SK-N-SH treated with all-trans-retinoic acid at 6 μM for 48 hours (cell line): ENCODE data around the gene LRMDA.

Experiments
- ATAC-seq: fragments of 200-7000 bp; cut with Tn5 transposase; 3 replicates; pipeline ENCODE4 v1.9.1; 2020; ENCODE audit warnings: mild to moderate bottlenecking, moderate library complexity
- ARNTL ChIP-seq: fragments of 450-650 bp; formaldehyde crosslinking; IDR thresholded peaks from 2 replicates; pipeline ENCODE4 v1.5.0; 2020; ENCODE audit warnings: low read depth, mild to moderate bottlenecking, moderate library complexity, borderline replicate concordance
- BACH2 ChIP-seq: fragments of 250-450 bp; sonication (Bioruptor Pico); IDR thresholded peaks from 2 replicates; pipeline ENCODE4 v1.9.0; 2021; ENCODE audit warnings: mild to moderate bottlenecking, borderline replicate concordance
- CSDC2 ChIP-seq: fragments of 250-450 bp; sonication (Bioruptor Pico); IDR thresholded peaks from 2 replicates; pipeline ENCODE4 v1.5.0; 2020; ENCODE audit warnings: mild to moderate bottlenecking, moderate library complexity
- CSRNP3 ChIP-seq: fragments of 250-450 bp; sonication (Bioruptor Pico); IDR thresholded peaks from 2 replicates; pipeline ENCODE4 v1.5.1; 2021; ENCODE audit warnings: mild to moderate bottlenecking, moderate library complexity
- ESRRG ChIP-seq: fragments of 250-450 bp; sonication (Bioruptor Pico); IDR thresholded peaks from 2 replicates; pipeline ENCODE4 v1.6.1; 2021; ENCODE audit warnings: mild to moderate bottlenecking
- GLIS3 ChIP-seq: fragments of 250-450 bp; sonication (Bioruptor Pico); IDR thresholded peaks from 2 replicates; pipeline ENCODE4 v1.5.0; 2020; ENCODE audit warnings: mild to moderate bottlenecking, moderate library complexity
- ISL1 ChIP-seq: fragments of 250-450 bp; sonication (Bioruptor Pico); IDR thresholded peaks from 2 replicates; pipeline ENCODE4 v2.1.2; 2022; ENCODE audit warnings: mild to moderate bottlenecking, moderate library complexity
- OSR1 ChIP-seq: fragments of 250-450 bp; sonication (Bioruptor Pico); IDR thresholded peaks from 2 replicates; pipeline ENCODE4 v1.8.0; 2022; ENCODE audit warnings: moderate library complexity, mild to moderate bottlenecking, inconsistent platforms
- PPARA ChIP-seq: fragments of 250-450 bp; sonication (Bioruptor Pico); IDR thresholded peaks from 2 replicates; pipeline ENCODE4 v1.5.0; 2020; ENCODE audit warnings: mild to moderate bottlenecking, borderline replicate concordance
- RARB ChIP-seq: fragments of 250-450 bp; sonication (Bioruptor Pico); IDR thresholded peaks from 2 replicates; pipeline ENCODE4 v1.8.0; 2021; ENCODE audit warnings: mild to moderate bottlenecking, moderate library complexity
- SNAI2 ChIP-seq: fragments of 250-450 bp; sonication (Bioruptor Pico); IDR thresholded peaks from 2 replicates; pipeline ENCODE4 v1.5.0; 2020; ENCODE audit warnings: mild to moderate bottlenecking, moderate library complexity
- TCF4 ChIP-seq: fragments of 250-450 bp; sonication (Bioruptor Pico); IDR thresholded peaks from 2 replicates; pipeline ENCODE4 v1.8.0; 2021; ENCODE audit warnings: mild to moderate bottlenecking, moderate library complexity, borderline replicate concordance
- ZC3H10 ChIP-seq: fragments of 250-450 bp; sonication (Bioruptor Pico); IDR thresholded peaks from 2 replicates; pipeline ENCODE4 v1.5.1; 2021; ENCODE audit warnings: mild to moderate bottlenecking, moderate library complexity
- ZFP3 ChIP-seq: fragments of 250-450 bp; sonication (Bioruptor Pico); IDR thresholded peaks from 2 replicates; pipeline ENCODE4 v1.5.0; 2020; ENCODE audit warnings: mild to moderate bottlenecking, moderate library complexity
- ZFP30 ChIP-seq: fragments of 450-650 bp; formaldehyde crosslinking; IDR thresholded peaks from 2 replicates; pipeline ENCODE4 v1.5.0; 2022; ENCODE audit warnings: mild to moderate bottlenecking, moderate library complexity
- ZNF565 ChIP-seq: fragments of 450-650 bp; formaldehyde crosslinking; conservative IDR thresholded peaks from 2 replicates; pipeline ENCODE4 v1.5.0; 2020; ENCODE audit warnings: low read depth, mild to moderate bottlenecking, moderate library complexity
- ZNF70 ChIP-seq: fragments of 450-650 bp; formaldehyde crosslinking; IDR thresholded peaks from 2 replicates; pipeline ENCODE4 v1.5.0; 2020; ENCODE audit warnings: mild to moderate bottlenecking, moderate library complexity
- ZNF8 ChIP-seq: fragments of 450-650 bp; formaldehyde crosslinking; IDR thresholded peaks from 2 replicates; pipeline ENCODE4 v1.5.0; 2020; ENCODE audit warnings: mild to moderate bottlenecking, moderate library complexity
- TF ChIP-seq, protein P1 (sequence below): fragments of 250-450 bp; sonication (Bioruptor Pico); IDR thresholded peaks from 2 replicates; pipeline ENCODE4 v1.5.1; 2020; ENCODE audit warnings: low read depth, mild to moderate bottlenecking, moderate library complexity
- TF ChIP-seq, protein P2 (sequence below): fragments of 250-450 bp; sonication (Bioruptor Pico); IDR thresholded peaks from 2 replicates; pipeline ENCODE4 v1.8.0; 2021; ENCODE audit warnings: low read depth, mild to moderate bottlenecking, moderate library complexity, borderline replicate concordance
- TF ChIP-seq, protein P3 (sequence below): fragments of 250-450 bp; sonication (Bioruptor Pico); IDR thresholded peaks from 2 replicates; pipeline ENCODE4 v1.8.0; 2020; ENCODE audit warnings: mild to moderate bottlenecking, moderate library complexity, borderline replicate concordance
- TF ChIP-seq, protein P4 (sequence below): fragments of 250-450 bp; sonication (Bioruptor Pico); IDR thresholded peaks from 2 replicates; pipeline ENCODE4 v1.5.0; 2020; ENCODE audit warnings: mild to moderate bottlenecking, moderate library complexity

LRMDA gene

GRCh38 chr10:75440271-75440793 lies 8.9 kb downstream of the LRMDA start:
- no peak for TF ChIP-seq ZFP30 (CRISPR knock-in tag)
- no peak for TF ChIP-seq ISL1 (CRISPR knock-in tag)
- no peak for TF ChIP-seq RARB (CRISPR knock-in tag)
- TF ChIP-seq PPARA: no peak
- no peak for ATAC-seq

GRCh38 chr10:75441196-75441595 lies 9.8 kb downstream of the LRMDA start:
- TF ChIP-seq SNAI2 (CRISPR knock-in tag) (no peak), ESRRG (CRISPR knock-in tag) (no peak), ZC3H10 (no peak), ZNF8 (no peak), CSRNP3 (CRISPR knock-in tag) (no peak), RARB (CRISPR knock-in tag) (no peak), ZNF565 (no peak), OSR1 (CRISPR knock-in tag) (no peak), BACH2 (no peak), ZFP3 (CRISPR knock-in tag) (no peak), ARNTL (CRISPR knock-in tag) (no peak), CSDC2 (CRISPR knock-in tag) (no peak), ZNF70 (CRISPR knock-in tag) (no peak), PPARA (no peak)
- TF ChIP-seq, protein P1, sequence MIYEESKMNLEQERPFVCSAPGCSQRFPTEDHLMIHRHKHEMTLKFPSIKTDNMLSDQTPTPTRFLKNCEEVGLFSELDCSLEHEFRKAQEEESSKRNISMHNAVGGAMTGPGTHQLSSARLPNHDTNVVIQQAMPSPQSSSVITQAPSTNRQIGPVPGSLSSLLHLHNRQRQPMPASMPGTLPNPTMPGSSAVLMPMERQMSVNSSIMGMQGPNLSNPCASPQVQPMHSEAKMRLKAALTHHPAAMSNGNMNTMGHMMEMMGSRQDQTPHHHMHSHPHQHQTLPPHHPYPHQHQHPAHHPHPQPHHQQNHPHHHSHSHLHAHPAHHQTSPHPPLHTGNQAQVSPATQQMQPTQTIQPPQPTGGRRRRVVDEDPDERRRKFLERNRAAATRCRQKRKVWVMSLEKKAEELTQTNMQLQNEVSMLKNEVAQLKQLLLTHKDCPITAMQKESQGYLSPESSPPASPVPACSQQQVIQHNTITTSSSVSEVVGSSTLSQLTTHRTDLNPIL (CRISPR knock-in tag): no peak
- TF ChIP-seq, protein P2, sequence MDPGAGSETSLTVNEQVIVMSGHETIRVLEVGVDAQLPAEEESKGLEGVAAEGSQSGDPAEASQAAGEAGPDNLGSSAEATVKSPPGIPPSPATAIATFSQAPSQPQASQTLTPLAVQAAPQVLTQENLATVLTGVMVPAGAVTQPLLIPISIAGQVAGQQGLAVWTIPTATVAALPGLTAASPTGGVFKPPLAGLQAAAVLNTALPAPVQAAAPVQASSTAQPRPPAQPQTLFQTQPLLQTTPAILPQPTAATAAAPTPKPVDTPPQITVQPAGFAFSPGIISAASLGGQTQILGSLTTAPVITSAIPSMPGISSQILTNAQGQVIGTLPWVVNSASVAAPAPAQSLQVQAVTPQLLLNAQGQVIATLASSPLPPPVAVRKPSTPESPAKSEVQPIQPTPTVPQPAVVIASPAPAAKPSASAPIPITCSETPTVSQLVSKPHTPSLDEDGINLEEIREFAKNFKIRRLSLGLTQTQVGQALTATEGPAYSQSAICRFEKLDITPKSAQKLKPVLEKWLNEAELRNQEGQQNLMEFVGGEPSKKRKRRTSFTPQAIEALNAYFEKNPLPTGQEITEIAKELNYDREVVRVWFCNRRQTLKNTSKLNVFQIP (CRISPR knock-in tag): no peak
- TF ChIP-seq, protein P3, sequence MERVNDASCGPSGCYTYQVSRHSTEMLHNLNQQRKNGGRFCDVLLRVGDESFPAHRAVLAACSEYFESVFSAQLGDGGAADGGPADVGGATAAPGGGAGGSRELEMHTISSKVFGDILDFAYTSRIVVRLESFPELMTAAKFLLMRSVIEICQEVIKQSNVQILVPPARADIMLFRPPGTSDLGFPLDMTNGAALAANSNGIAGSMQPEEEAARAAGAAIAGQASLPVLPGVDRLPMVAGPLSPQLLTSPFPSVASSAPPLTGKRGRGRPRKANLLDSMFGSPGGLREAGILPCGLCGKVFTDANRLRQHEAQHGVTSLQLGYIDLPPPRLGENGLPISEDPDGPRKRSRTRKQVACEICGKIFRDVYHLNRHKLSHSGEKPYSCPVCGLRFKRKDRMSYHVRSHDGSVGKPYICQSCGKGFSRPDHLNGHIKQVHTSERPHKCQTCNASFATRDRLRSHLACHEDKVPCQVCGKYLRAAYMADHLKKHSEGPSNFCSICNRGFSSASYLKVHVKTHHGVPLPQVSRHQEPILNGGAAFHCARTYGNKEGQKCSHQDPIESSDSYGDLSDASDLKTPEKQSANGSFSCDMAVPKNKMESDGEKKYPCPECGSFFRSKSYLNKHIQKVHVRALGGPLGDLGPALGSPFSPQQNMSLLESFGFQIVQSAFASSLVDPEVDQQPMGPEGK (CRISPR knock-in tag): no peak
- TF ChIP-seq, protein P4, sequence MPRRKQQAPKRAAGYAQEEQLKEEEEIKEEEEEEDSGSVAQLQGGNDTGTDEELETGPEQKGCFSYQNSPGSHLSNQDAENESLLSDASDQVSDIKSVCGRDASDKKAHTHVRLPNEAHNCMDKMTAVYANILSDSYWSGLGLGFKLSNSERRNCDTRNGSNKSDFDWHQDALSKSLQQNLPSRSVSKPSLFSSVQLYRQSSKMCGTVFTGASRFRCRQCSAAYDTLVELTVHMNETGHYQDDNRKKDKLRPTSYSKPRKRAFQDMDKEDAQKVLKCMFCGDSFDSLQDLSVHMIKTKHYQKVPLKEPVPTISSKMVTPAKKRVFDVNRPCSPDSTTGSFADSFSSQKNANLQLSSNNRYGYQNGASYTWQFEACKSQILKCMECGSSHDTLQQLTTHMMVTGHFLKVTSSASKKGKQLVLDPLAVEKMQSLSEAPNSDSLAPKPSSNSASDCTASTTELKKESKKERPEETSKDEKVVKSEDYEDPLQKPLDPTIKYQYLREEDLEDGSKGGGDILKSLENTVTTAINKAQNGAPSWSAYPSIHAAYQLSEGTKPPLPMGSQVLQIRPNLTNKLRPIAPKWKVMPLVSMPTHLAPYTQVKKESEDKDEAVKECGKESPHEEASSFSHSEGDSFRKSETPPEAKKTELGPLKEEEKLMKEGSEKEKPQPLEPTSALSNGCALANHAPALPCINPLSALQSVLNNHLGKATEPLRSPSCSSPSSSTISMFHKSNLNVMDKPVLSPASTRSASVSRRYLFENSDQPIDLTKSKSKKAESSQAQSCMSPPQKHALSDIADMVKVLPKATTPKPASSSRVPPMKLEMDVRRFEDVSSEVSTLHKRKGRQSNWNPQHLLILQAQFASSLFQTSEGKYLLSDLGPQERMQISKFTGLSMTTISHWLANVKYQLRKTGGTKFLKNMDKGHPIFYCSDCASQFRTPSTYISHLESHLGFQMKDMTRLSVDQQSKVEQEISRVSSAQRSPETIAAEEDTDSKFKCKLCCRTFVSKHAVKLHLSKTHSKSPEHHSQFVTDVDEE: no peak
- no peak for ATAC-seq

DNA sequence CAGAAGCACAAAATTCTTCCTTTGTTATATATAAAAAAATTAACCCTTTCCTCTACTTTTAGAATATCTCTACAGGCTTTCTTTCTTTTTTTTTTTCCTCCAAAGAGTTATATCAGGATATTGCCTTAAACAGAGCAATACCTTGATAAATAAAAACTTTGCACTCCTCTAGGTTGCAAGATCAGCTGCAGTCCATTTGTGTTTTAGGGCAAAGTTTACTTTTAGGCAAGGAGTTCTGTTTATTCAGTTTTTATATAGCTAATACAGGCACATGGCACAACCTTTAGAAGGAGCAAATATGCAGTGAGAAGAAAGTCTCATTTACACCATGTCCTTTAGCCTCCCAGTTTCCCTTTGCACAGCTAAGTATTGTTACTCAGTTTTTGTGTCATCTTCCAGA lies 10.3 kb downstream of the LRMDA start:
- ATAC-seq: no peak
- TF ChIP-seq ZFP3 (CRISPR knock-in tag) (no peak), ZNF8 (no peak), BACH2 (no peak), SNAI2 (CRISPR knock-in tag) (no peak), ZFP30 (CRISPR knock-in tag) (no peak), TCF4 (no peak), ZNF565 (no peak), ZC3H10 (no peak), GLIS3 (CRISPR knock-in tag) (no peak), CSRNP3 (CRISPR knock-in tag) (no peak), CSDC2 (CRISPR knock-in tag) (no peak), ISL1 (CRISPR knock-in tag) (no peak), ZNF70 (CRISPR knock-in tag) (no peak), PPARA (no peak)
- TF ChIP-seq, protein P2 (CRISPR knock-in tag): no peak
- TF ChIP-seq, protein P4: no peak
- TF ChIP-seq, all 23 proteins: peak for 0
